HepG2 (cell line): ENCODE results near the gene DTX4. TPM values are rescaled to one million over a fixed set of nuclear protein-coding genes. Genes with fewer than 3 reads are reported as not detected.

ENCODE experiments used
- ARNT ChIP-seq: fragments of 450-650 bp; IDR thresholded peaks from 2 replicates; pipeline ENCODE4 v1.6.1; 2017
- CEBPZ ChIP-seq: IDR thresholded peaks from 2 replicates; pipeline ENCODE4 v1.6.1; 2012; ENCODE audit warnings: low read length, improper control_type of control experiment
- GATA4 ChIP-seq: sonication (generic); IDR thresholded peaks from 2 replicates; pipeline ENCODE4 v1.6.1; 2016; ENCODE audit warnings: antibody characterized with exemption, low read depth, borderline replicate concordance
- KLF6 ChIP-seq: IDR thresholded peaks from 2 replicates; pipeline ENCODE4 v1.8.0; 2016; ENCODE audit warnings: missing biosample characterization, missing genetic modification reagents
- MEIS1 ChIP-seq: sonication (generic); formaldehyde crosslinking; IDR thresholded peaks from 2 replicates; pipeline ENCODE4 v1.9.0; 2021; ENCODE audit warnings: mild to moderate bottlenecking, missing genetic modification reagents, moderate library complexity, borderline replicate concordance
- POLR2A ChIP-seq, 2 experiments: IDR thresholded peaks; 2 replicates each; pipeline ENCODE4 v1.6.1; 2011; ENCODE audit warnings: low read depth in 2 of 2, low read length in 2 of 2, mild to moderate bottlenecking in 1 of 2, moderate library complexity in 1 of 2; ENCODE audit not compliant: insufficient read depth in 1 of 2
- SIN3A ChIP-seq: IDR thresholded peaks from 2 replicates; pipeline ENCODE4 v1.6.1; 2011; ENCODE audit warnings: low read depth, mild to moderate bottlenecking, control low read depth, low read length, borderline replicate concordance
- SUZ12 ChIP-seq: fragments of 150-350 bp; IDR thresholded peaks from 2 replicates; pipeline ENCODE4 v1.6.1; 2014; ENCODE audit warnings: low read depth, low read length
- TIGD3 ChIP-seq: sonication (generic); formaldehyde crosslinking; IDR thresholded peaks from 2 replicates; pipeline ENCODE4 v1.5.1; 2020; ENCODE audit warnings: mild to moderate bottlenecking, missing genetic modification reagents, borderline replicate concordance
- ZFY ChIP-seq: sonication (generic); formaldehyde crosslinking; IDR thresholded peaks from 2 replicates; pipeline ENCODE4 v1.4.0; 2020; ENCODE audit warnings: missing genetic modification reagents
- ZNF569 ChIP-seq: sonication (generic); formaldehyde crosslinking; IDR thresholded peaks from 2 replicates; pipeline ENCODE4 v1.5.0; 2020; ENCODE audit warnings: mild to moderate bottlenecking, missing genetic modification reagents, moderate library complexity, borderline replicate concordance
- ZZZ3 ChIP-seq: sonication (generic); formaldehyde crosslinking; IDR thresholded peaks from 2 replicates; pipeline ENCODE4 v1.4.0; 2020; ENCODE audit warnings: missing genetic modification reagents, mild to moderate bottlenecking, borderline replicate concordance
- polyA plus RNA-seq, 8 experiments: library from polyadenylated mRNA; depleted of rRNA in 3 of 8; stranded (reverse) in 7 of 8; unstranded in 1 of 8; fragments of >200 nt; fragmentation: Illumina TruSeq in 4 of 8; extraction: Trizol in 4 of 8; gene quantifications; 2 replicates each; pipeline versions ENCODE4 v1.2.1 to v1.2.3, GENCODE V29; 2011 to 2016; ENCODE audit warnings: low read depth in 4 of 8, missing spikeins in 1 of 8, mixed read lengths in 1 of 8; ENCODE audit not compliant: insufficient read depth in 1 of 8
- total RNA-seq, 5 experiments: library from RNA; depleted of rRNA; stranded (reverse); fragments of >200 nt; fragmentation: Illumina TruSeq; extraction: Trizol; gene quantifications; 2 replicates each; pipeline ENCODE4 v1.2.3, GENCODE V29; 2016; ENCODE audit warnings: low read depth in 1 of 5

Gene DTX4
- total and polyA plus RNA-seq, 2 of the 13 experiments (the other 11 are each of a cell fraction or from before 2014, with no cell fraction given): 0.67 to 5.6 TPM

DNA sequence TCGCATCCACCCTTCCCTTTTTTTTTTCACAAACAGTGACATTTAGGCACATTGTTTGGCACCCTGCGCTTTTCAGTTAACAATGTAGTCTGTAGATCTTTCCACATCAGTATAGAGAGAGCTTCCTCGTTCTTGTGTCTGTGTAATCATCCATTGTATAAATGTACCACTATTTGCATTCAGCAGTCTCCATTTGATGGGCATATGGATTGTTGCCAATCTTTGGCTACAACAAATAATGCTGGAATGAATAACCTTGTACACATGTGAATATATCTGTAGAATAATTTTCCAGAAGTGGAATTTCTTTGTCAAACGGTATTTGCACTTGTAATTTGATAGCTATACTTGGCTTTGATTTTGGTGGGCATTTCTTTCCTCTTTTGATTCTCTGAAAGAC lies 23.7 kb downstream of the DTX4 start (continued):
- no peak for TF ChIP-seq CEBPZ
- no peak for TF ChIP-seq TIGD3
- no peak for TF ChIP-seq GATA4
- no peak for TF ChIP-seq MEIS1 (CRISPR knock-in tag)
- TF ChIP-seq POLR2A (IDR thresholded peaks at IDR 0.05; ENCODE audit: insufficient read depth in 1 of 2, low read depth in 2 of 2, low read length in 2 of 2): no peak
- TF ChIP-seq ZNF569: no peak
- TF ChIP-seq KLF6: no peak
- TF ChIP-seq SIN3A: no peak
- TF ChIP-seq ZZZ3 (CRISPR knock-in tag): no peak
- no peak for TF ChIP-seq ARNT
- TF ChIP-seq SUZ12: no peak
- no peak for TF ChIP-seq ZFY (CRISPR knock-in tag)
